Upper lobe of right lung (tissue), 1 donor: ENCODE results near the gene FAM163A. TPM values are rescaled to one million over a fixed set of nuclear protein-coding genes. Genes with fewer than 3 reads are reported as not detected.

Experiments
- ATAC-seq: fragments of 200-7000 bp; cut with Tn5 transposase; one replicate; pipeline ENCODE4 v1.9.1; 2020; ENCODE audit warnings: mild to moderate bottlenecking, moderate library complexity
- DNase-seq: peaks from one replicate; pipeline ENCODE4 v3.0.0-alpha.2; 2020
- H3K27ac ChIP-seq: fragments of 200-600 bp; one replicate; pipeline ENCODE4 v1.8.0; 2022
- H3K27me3 ChIP-seq: fragments of 200-600 bp; one replicate; pipeline ENCODE4 v1.8.0; 2022; ENCODE audit warnings: mild to moderate bottlenecking
- H3K36me3 ChIP-seq: fragments of 200-600 bp; one replicate; pipeline ENCODE4 v1.8.0; 2022
- H3K4me1 ChIP-seq: fragments of 200-600 bp; one replicate; pipeline ENCODE4 v1.8.0; 2022
- H3K4me3 ChIP-seq: fragments of 200-600 bp; one replicate; pipeline ENCODE4 v1.8.0; 2022; ENCODE audit warnings: mild to moderate bottlenecking
- H3K9me3 ChIP-seq: fragments of 200-600 bp; one replicate; pipeline ENCODE4 v1.8.0; 2022
- intact Hi-C: fragments of 100-400 bp; cut with DNase I; formaldehyde crosslinking; loops from one replicate; pipeline ENCODE4 v1.11.0; 2022
- total RNA-seq: library from RNA; stranded (reverse); fragmentation: NEBNext Ultra II Directional; extraction: Animal tissue kit (Norgen Biotek cat#: 25700); gene quantifications from one replicate; pipeline ENCODE4 v1.2.1, GENCODE V29; 2021
- TF ChIP-seq, protein P1 (sequence below): fragments of 200-600 bp; IDR thresholded peaks from one replicate; pipeline ENCODE4 v1.8.0; 2022; ENCODE audit warnings: antibody characterized with exemption
- donor health status: DM: no; HTN: yes; CAD: no; lungs with severe emphysema.

FAM163A gene
- total RNA-seq, 1 donor from 2014 or later: not detected

- DNase-seq: peak; percentile 29
- ATAC-seq: no peak
- peaks cover 20% of the 10 kb centered on the region for H3K4me1 ChIP-seq
- H3K27me3 ChIP-seq: no peaks in the 10 kb centered on the region
- no peaks in the 10 kb centered on the region for H3K9me3 ChIP-seq
- H3K36me3 ChIP-seq: no peaks in the 10 kb centered on the region
- TF ChIP-seq, protein P1, sequence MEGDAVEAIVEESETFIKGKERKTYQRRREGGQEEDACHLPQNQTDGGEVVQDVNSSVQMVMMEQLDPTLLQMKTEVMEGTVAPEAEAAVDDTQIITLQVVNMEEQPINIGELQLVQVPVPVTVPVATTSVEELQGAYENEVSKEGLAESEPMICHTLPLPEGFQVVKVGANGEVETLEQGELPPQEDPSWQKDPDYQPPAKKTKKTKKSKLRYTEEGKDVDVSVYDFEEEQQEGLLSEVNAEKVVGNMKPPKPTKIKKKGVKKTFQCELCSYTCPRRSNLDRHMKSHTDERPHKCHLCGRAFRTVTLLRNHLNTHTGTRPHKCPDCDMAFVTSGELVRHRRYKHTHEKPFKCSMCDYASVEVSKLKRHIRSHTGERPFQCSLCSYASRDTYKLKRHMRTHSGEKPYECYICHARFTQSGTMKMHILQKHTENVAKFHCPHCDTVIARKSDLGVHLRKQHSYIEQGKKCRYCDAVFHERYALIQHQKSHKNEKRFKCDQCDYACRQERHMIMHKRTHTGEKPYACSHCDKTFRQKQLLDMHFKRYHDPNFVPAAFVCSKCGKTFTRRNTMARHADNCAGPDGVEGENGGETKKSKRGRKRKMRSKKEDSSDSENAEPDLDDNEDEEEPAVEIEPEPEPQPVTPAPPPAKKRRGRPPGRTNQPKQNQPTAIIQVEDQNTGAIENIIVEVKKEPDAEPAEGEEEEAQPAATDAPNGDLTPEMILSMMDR: no peak
- no peak overlapping the region for H3K4me3 ChIP-seq
- intact Hi-C loops: no loop called here
- no peak overlapping the region for H3K27ac ChIP-seq
Measured at GRCh38 chr1:179817056-179817455, 74.0 kb downstream of the FAM163A start.

- Histone ChIP-seq H3K4me1 (peaks cover 20% of the 10 kb centered on the region), H3K27me3 (no peaks in the 10 kb centered on the region)
Measured at GRCh38 chr1:179817789-179818188, 74.7 kb downstream of the FAM163A start.

DNA sequence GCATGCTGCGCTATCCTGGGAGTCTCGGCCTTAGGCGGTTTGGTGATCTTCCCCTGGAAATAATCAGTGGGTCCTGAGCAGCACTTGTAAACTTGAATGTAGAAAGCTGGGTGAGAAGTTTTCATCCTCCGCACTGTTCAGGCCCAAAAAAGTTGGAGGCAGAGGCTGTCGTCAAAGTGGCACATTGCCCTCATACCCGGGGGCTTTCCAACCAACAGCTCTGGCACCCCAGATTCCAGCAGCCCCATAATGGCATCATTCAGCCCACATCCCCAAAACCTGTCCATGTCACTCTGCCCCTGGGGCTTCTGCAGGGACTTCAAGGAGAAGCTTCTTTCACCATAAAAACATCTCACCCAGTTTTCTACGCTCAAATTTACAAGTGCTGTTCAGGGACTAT, 75.2 kb downstream of the FAM163A start:
- Histone ChIP-seq H3K4me1 (peaks cover 20% of the 10 kb centered on the region), H3K4me3 (no peak overlapping the region), H3K9me3 (no peaks in the 10 kb centered on the region), H3K36me3 (no peaks in the 10 kb centered on the region), H3K27me3 (no peaks in the 10 kb centered on the region), H3K27ac (no peak overlapping the region)
- intact Hi-C loops: no loop called here
- ATAC-seq (no peak), DNase-seq (no peak)
- TF ChIP-seq, protein P1: no peak

More at GRCh38 chr1:179817789-179818188, 74.7 kb downstream of the FAM163A start:
- TF ChIP-seq, protein P1: no peak
- DNase-seq (no peak), ATAC-seq (no peak)
- intact Hi-C loops: no loop called here
- Histone ChIP-seq H3K4me3 (no peak overlapping the region), H3K9me3 (no peaks in the 10 kb centered on the region), H3K36me3 (no peaks in the 10 kb centered on the region), H3K27ac (no peak overlapping the region)

GRCh38 chr1:179818743-179819173, 75.7 kb downstream of the FAM163A start:
- Histone ChIP-seq H3K27ac (no peak overlapping the region), H3K4me3 (no peak overlapping the region), H3K36me3 (no peaks in the 10 kb centered on the region), H3K9me3 (no peaks in the 10 kb centered on the region), H3K4me1 (peaks cover 20% of the 10 kb centered on the region), H3K27me3 (no peaks in the 10 kb centered on the region)
- DNase-seq (no peak), ATAC-seq (no peak)
- intact Hi-C loops: no loop called here
- TF ChIP-seq, protein P1: no peak

GRCh38 chr1:179820226-179820970, 77.3 kb downstream of the FAM163A start:
- TF ChIP-seq, protein P1: no peak
- Histone ChIP-seq H3K4me1 (peaks cover 10% of the 10 kb centered on the region), H3K36me3 (no peaks in the 10 kb centered on the region), H3K27me3 (no peaks in the 10 kb centered on the region), H3K27ac (no peak overlapping the region), H3K9me3 (no peaks in the 10 kb centered on the region), H3K4me3 (no peak overlapping the region)
- DNase-seq (no peak), ATAC-seq (no peak)
- intact Hi-C loops: no loop called here
